NCI-H774 (cell line): ENCODE data around the gene CHAF1A.

Experiments
- DNase-seq: peaks from one replicate; lab custom pipeline; 2025; lab: John Stamatoyannopoulos, UW

Gene CHAF1A

DNA sequence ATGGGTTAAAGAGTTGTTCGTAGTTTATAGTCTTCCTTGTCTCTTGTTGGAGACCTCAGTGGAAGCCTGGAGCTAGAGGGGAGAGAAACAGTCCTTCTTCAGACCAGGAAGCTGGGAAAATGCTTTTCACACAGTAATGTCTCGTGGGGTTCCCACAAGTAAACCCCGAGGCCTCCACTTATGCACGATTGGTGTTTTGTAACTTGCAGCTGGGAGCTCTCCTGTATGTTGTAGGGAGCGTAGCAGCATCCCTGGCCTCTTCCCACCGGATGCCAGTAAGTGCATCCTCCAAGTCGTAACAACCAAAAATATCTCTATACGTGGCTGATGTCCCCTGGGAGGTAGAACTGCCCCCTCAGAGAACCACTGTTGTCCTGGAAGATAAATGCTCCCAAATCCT, 3.5 kb downstream of the CHAF1A start:
- no peak for DNase-seq

DNA sequence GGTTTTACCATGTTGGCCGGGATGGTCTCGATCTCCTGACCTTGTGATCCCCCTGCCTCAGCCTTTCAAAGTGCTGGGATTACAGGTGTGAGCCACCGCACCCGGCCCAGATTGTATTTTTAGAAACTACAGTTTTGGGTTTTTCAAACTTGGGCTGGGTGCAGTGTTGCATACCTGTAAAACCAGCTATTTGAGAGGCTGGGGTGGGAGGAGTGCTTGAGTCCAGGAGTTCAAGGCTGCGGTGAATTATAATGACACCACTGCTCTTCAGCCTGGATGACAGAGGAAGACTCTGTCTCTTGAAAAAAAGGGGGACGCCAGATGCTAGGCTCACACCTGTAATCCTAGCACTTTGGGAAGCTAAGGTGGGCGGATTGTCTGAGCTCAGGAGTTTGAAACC, 4.2 kb downstream of the CHAF1A start:
- DNase-seq = no peak

DNA sequence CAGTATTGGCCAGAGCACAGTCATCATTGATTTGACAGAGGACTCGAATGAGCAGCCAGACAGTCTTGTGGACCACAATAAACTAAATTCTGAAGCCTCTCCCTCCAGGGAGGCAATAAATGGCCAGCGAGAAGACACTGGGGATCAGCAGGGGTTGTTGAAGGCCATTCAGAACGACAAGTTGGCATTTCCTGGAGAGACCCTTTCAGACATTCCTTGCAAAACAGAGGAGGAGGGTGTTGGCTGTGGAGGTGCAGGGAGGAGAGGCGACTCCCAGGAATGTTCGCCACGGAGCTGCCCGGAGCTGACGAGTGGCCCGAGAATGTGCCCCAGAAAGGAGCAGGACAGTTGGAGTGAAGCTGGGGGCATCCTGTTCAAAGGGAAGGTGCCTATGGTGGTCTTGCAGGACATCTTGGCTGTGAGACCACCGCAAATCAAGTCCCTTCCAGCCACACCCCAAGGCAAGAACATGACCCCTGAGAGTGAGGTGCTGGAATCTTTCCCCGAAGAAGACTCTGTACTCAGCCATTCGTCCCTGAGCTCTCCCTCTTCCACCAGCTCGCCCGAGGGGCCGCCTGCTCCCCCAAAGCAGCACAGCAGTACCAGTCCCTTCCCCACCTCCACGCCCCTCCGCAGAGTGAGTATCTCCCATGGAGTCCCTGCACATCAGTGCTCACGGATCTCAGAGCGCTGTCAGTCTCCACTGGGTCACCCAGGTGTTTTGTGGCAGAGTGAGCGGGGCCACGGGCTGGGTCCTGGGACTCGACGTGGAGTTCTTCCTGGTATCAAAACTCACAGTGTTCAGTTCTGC, 6.9 kb downstream of the CHAF1A start:
- DNase-seq = no peak

DNA sequence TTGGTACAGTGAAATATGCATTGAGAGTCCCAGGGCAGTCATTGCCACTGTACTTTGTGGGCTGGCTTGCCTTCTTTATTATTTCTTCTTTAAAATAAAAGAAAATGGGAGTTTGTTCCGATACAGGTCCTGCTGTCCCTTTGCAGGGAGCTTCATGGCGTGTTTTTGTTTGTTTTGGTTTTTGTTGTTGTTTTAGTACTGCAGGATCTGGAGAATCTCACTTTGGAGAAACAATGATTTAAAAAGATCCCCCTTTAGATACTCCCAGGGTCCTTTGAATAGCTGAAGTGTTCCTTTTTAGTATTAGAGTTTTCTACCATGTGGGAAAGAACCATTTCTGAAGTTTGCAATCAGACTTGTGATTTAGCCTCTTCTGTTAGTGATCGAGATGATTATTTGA, 11.1 kb downstream of the CHAF1A start:
- DNase-seq = no peak

DNA sequence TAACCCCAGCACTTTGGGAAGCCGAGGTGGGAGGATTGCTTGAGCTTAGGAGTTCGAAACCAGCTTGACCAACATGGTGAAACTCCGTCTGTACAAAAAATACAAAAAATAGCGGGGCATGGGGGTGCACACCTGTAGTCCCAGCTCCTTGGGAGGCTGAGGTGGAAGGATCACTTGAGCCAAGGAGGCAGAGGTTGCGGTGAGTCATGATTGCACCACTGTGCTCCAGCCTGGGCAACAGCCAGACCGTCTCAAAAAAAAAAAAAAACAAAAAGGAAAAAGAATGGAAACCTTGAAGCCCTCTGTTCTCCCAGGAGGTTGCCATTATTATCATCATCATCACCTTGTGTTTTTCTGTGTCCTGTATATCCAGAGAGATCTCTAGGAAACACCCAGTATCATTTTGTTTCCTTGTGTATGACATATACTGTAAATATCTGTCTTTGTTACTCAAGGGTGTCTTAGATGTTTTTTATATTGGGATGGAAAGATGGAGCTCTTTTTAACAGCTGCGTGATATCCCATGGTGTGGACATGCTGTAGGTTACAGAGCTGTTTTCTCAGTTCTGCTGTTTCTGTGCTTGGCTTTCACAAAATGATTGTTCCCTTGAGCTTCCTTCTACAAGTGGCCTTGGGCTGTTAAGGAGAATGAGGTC, 11.8 kb downstream of the CHAF1A start:
- DNase-seq = no peak

DNA sequence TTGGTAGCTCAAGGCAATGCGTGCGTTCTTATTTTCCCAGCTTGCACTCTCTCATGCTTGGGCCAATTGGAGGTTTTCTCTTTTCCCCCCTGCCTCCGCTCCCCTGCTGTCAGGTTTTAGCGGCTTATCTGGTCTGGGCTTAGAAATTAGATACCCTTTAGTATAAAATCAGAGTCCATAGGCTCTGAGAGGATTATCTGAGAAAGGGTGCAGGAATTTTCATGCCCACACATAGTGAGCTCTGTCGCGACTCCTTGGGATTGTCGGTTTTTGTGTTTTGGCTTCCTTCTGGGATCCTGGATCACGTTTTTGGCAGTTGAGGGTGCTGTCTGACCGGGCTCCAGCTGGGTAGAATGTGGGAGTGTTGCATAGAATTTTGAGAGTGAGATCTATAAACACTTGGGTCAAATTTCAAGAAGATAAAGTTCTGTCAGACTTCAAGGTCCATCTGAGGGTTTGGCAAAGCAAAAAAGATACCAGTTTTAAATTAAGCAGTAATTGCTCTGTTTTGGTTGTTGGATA, 12.4 kb downstream of the CHAF1A start:
- no peak for DNase-seq

DNA sequence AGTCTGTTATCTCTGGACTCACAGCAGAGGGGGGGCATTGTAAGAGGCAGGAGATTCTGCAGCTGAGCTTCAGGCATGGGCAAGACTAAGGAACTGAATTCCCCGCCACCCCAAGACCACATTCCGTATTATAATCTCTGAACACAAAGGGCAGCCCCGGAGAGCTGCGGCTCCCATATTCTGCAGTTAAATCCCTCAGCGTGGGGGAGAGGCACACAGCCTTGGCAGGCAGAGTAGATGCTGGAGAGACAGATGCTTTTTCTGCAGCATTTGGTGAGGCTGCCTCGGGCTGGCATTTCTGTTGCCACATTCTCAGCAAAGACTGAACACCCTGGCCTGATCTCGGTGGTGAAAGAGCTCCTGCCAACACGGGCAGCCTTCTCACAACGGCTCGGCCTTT, 12.9 kb downstream of the CHAF1A start:
- DNase-seq = no peak

DNA sequence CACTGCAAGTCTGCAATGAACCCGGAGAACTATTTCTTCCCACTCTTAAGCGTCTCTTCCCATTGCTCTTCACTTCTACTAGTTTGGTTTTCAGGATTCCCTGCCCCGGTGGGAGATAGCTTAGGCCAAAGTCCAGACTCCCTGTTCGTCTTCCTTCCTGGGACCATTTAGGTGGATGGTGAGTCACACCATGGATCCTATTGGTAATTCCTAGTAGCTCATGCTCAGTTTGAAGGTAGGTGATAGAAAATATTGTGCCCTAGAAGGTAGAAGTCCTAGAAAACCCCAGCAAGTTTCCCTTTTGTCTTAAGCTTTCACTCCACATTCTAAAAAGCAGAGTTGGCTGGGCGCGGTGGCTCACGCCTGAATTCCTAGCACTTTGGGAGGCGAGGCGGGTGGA, 13.8 kb downstream of the CHAF1A start:
- DNase-seq = no peak

DNA sequence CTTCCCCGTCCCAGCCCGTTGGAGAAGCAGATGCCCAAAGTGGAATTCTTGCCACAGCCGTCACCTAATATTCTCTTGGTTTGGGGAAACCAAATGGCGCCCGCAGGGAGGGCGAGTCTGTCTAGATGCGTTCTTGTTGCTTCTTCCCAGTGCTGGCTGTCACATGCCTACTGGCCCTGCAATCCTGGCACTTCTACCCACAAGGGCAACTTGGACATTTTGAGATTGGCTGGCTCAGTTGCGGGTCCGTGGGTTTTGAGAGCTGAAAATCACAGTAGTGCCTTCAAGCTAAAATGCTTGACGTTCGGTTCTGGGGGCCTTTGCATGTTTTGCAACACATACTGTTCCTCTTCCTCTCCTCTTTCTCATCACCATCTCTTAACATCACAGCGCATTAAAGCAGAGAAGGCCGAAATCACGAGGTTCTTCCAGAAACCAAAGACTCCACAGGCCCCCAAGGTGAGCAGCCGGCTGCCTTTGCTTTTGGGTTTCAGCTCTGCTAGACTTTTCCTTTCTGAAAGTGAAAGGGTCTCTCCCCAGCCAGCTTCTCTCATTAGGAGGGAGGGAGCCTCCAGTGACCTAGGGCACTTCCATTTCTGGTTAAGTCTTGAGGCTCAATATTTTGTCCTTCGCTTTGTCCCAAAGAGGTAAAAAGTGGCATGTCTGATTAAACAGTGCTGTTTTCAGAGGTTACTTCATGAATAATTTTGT, 21.1 kb downstream of the CHAF1A start:
- DNase-seq = no peak

DNA sequence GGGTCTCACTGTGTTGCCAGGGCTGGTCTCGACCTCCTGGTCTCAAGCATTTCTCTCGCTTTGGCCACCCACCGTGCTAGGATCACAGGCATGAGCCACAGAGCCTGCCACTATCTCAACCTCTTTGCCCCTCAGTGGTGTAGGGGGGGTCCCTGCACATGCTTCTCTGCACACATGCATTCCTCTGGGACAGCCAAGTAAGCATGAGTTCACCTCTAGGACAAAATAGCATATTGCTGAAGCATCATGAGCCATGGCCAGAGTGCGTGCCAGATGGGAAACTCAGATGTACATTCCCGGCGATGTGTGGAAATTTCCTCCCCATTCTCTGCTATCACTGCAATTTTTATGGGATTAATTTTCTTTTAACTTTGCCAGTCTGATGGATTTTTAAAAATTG, 23.1 kb downstream of the CHAF1A start:
- DNase-seq = no peak

DNA sequence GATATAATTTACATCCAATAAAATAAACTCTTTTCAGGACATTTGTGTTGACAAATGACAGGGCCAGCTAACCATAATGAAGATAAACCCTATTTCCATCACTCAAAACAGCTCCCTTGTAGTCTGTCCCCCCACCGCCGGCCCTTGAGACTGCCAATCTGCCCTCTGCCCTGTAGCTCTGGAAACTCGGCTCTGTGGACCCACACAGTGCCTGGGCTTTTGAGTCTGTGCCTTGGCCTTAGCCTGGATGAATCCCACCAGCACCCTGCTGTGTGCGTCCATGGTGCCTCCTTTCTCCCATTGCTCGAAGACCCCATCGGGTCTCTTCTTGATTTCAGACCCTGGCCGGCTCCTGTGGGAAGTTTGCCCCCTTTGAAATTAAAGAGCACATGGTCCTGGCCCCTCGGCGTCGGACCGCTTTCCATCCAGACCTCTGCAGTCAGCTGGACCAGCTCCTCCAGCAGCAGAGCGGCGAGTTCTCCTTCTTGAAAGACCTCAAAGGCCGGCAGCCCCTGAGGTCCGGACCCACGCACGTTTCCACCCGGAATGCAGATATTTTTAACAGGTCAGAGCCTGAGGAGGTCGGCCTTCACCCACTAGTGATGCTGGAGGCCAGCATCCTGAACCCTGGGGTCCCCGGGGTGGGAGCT, 26.0 kb downstream of the CHAF1A start:
- DNase-seq = no peak

DNA sequence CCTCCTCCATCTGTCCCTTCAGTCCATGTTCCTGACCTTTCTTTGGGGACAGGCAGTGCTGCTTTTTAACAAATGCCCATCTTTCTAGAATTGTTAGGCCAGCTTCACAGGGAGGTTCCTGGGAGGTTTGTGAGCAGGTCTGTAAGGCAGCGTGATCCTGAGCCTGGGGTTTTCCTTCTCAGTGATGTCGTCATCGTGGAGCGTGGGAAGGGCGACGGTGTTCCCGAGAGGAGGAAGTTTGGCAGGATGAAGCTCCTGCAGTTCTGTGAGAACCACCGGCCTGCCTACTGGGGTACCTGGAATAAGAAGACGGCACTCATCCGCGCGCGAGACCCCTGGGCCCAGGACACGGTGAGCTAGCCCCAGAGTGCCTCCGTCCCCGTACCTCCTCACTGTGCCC, 26.8 kb downstream of the CHAF1A start:
- DNase-seq = no peak

DNA sequence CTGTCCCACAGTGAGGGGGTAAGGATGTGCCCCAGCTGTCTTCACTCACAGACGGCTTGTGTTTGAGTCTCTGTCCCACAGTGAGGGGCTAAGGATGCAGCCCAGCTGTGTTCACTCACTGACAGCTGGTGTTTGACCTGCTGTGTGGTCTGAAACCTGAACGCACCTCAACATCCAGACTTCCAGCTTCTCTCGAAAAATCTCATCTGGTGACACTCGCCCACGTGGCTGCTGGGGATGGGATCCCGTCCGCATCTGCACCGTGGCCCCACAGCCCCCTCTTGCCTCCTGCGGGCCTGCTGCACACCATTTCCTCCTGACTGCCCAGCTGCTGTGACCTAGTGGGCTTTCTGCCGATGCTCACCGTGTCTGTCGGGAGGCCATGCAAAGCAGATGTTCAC, 27.3 kb downstream of the CHAF1A start:
- no peak for DNase-seq

DNA sequence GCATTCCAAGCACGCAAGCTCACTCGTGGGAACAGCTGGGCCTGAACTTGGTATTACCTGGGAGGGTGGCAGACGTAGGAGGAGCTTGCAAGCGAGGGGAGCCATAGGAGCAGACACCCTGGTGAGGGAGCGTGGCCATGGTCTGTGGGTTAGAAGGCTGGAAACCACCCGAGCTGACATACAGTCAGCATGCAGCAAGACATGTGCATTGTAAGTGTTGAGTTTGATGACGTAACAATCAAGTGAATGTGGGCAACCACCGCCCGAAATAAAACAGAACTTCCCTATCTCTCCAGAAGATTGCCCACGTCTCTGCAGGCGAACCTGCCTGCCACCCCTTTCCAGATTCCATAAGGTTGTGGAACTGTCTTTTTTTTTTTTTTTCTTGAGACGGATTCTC, 28.3 kb downstream of the CHAF1A start:
- DNase-seq = no peak

DNA sequence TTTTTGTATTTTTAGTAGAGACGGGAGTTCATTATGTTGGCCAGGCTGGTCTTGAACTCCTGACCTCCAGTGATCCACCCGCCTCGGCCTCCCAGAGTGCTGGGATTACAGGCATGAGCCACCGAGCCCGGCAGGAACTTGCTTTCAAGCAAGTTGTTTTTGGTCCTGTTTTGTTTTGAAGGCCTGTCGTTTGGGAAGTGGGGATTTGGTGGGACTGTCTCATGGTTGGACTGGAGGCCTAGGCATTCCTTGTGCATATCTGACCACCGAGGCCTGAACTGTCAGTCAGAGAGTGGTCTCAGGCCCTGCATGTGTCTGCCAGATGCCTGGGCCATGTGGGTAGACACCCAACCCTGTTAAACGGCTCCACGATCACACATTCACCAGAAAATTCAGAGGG, 28.9 kb downstream of the CHAF1A start:
- DNase-seq = no peak

DNA sequence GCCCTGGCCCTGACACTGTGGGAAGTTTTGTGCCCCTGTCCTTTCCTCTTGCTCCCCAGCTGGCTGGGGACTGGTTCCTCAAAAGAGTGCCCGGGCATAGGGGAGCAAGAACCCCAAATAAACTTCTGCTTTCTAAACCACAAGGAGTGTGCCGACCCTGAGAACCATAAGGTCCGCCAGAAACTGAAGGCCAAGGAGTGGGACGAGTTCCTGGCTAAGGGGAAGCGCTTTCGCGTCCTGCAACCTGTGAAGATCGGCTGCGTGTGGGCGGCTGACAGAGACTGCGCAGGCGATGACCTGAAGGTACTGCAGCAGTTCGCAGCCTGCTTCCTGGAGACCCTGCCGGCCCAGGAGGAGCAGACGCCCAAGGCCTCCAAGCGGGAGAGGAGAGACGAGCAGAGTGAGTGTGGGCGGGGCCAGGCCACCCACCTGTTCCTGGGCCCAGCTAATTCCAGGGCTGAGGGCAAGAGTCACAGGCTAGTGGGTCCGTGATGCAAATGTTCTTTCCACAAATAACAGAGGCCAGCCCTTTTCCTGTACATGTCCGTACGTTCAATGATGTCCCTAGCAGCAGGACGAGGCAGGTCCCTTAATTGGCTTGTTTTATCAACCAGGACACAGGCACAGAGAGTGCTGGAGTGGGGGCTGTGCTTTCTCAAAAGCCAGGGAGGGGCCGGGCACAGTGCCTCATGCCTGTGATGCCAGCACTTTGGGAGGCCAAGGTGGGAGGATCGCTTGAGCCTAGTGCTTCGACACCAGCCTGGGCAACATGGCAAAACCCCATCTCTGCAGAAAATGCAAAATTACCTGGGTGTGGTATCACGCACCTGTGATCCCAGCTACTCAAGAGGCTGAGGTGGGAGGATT, 29.6 kb downstream of the CHAF1A start:
- DNase-seq = no peak

DNA sequence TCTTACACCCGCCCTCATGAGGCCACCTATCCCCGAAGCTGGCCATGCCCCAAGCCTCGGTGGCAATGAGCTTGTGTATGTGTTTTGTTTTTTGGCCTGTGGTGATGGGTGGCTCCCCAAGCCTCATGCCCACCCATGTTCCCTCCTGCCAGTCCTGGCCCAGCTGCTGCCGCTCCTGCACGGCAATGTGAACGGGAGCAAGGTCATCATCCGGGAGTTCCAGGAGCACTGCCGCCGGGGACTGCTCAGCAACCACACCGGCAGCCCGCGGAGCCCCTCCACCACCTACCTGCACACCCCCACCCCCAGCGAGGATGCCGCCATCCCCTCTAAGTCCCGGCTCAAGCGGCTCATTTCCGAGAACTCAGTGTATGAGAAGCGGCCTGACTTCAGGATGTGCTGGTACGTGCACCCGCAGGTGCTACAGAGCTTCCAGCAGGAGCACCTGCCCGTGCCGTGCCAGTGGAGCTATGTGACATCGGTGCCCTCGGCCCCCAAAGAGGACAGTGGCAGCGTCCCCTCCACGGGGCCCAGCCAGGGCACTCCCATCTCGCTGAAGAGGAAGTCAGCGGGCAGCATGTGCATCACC, 30.6 kb downstream of the CHAF1A start:
- no peak for DNase-seq

DNA sequence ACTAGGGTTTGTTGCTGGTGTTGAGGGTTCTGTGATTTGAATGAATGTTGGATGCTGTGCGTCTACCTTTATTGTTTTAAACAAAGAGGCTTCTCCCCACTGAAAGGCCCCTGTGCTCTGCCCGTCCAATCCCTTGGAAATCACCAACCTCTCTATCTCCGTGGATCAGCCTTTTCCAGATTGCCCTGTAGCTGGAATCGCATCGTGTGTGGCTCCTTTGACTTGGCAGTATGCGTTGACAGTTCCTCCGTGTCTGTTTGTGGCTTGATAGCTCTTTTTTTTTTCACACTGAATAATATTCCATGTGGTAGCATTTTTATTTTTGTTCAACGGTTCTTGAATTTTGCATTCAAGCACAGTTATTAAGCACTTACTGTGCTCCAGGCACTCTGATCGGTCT, 32.0 kb downstream of the CHAF1A start:
- no peak for DNase-seq

DNA sequence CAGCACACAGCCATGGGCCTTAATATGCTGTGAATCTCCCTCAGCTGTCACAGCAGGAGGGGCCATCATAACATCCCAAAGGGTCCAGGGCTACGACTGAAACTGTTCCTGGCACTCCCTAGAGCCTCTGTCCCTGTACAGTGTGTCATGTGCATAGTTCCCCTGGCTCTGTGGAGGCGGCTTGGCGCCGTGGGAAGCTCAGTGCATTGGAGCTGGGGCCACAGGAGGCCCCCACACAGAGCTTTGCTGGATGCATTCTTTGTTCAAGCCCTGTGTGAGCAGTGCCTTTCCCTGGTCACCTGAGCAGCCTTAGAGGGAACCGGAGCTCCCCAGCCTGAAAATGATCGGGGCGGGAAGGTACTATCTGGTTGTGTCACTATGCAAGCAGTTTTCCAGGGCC, 33.8 kb downstream of the CHAF1A start:
- no peak for DNase-seq

DNA sequence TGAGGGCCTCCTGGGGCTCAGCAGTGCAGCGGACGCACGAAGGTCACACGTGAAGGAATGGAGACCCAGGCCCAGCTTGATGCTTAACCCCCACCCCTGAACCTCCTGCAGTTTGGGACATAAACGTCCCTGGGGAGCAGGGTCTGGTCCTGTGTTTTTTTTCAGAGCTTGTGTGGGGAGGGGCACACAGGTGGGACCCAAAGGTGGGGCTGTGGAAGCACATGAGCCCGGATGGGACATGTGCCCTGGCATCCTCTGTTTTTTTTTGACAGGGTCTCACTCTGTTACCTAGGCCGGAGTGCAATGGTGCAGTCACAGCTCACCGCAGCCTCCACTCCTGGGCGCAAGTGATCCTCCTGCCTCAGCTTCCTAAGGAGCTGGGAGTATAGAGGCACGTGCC, 34.7 kb downstream of the CHAF1A start:
- no peak for DNase-seq

DNA sequence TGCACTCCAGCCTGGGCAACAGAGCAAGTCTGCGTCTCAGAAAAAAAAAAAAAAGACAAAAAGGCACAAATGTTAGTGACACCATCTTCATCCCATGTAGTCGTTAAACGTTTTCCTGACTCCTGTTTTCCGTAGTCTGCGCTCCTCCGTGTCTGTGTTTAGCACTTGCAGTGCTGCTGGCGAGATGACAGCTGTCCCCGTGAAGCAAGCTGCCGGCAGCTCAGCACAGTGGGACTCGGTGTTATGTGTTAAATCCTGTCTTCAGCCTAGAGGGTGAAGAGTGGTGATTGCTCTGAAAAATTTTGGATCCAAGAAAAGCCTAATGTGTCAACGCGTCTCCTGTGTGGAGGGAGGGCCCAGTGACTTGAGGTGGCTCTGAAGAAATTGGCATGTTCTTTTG, 36.8 kb downstream of the CHAF1A start:
- no peak for DNase-seq
